Measurements from ENCODE around the gene PSMB9. TPM values are rescaled to one million over a fixed set of nuclear protein-coding genes. Genes with fewer than 3 reads are reported as not detected.

The PSMB9 gene
- total and polyA plus RNA-seq, 2 of the 4 experiments (the other 2 are of a cell fraction), result 9.0 to 12.8 TPM

- no peak overlapping the region for H3K14ac ChIP-seq (replicated peaks; ENCODE audit: low read depth, low read length)
- no peak overlapping the region for H3K23ac ChIP-seq (ENCODE audit: low read depth, low read length)
- intact Hi-C loops (cut with micrococcal nuclease), result loop anchor here (1.0 kb wide), 1 partner anchor 42 kb away; no protein-coding TSS in a partner anchor
- H2BK15ac ChIP-seq (ENCODE audit: low read depth, low read length), result no peak overlapping the region
- H4K20me1 ChIP-seq (ENCODE audit: insufficient read depth, low read length), result no peaks in the 10 kb centered on the region
- TF ChIP-seq, protein P1, sequence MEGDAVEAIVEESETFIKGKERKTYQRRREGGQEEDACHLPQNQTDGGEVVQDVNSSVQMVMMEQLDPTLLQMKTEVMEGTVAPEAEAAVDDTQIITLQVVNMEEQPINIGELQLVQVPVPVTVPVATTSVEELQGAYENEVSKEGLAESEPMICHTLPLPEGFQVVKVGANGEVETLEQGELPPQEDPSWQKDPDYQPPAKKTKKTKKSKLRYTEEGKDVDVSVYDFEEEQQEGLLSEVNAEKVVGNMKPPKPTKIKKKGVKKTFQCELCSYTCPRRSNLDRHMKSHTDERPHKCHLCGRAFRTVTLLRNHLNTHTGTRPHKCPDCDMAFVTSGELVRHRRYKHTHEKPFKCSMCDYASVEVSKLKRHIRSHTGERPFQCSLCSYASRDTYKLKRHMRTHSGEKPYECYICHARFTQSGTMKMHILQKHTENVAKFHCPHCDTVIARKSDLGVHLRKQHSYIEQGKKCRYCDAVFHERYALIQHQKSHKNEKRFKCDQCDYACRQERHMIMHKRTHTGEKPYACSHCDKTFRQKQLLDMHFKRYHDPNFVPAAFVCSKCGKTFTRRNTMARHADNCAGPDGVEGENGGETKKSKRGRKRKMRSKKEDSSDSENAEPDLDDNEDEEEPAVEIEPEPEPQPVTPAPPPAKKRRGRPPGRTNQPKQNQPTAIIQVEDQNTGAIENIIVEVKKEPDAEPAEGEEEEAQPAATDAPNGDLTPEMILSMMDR (conservative IDR thresholded peaks at IDR 0.05; ENCODE audit: low read depth, low read length), result peak; percentile 36
- no peak for TF ChIP-seq CHD1 (IDR thresholded peaks at IDR 0.05; ENCODE audit: low read depth, low read length)
- no peak for TF ChIP-seq MAFK (IDR thresholded peaks at IDR 0.05; ENCODE audit: low read depth, low read length)
- TF ChIP-seq CEBPB (IDR thresholded peaks at IDR 0.05; ENCODE audit: low read depth, low read length), result peak; percentile 32; the same call in 1 of the 2 replicates
- no peak for TF ChIP-seq NFE2L2 (IDR thresholded peaks at IDR 0.05; ENCODE audit: low read depth, low read length)
- TF ChIP-seq BHLHE40 (IDR thresholded peaks at IDR 0.05; ENCODE audit: low read depth, low read length), result no peak
- no peak for TF ChIP-seq POLR2A (IDR thresholded peaks at IDR 0.05; ENCODE audit: low read depth, low read length)
- TF ChIP-seq MAZ (IDR thresholded peaks at IDR 0.05; ENCODE audit: borderline replicate concordance, low read depth, low read length), result no peak
- TF ChIP-seq SMC3 (IDR thresholded peaks at IDR 0.05; ENCODE audit: low read depth, low read length), result no peak
- TF ChIP-seq, protein P2, sequence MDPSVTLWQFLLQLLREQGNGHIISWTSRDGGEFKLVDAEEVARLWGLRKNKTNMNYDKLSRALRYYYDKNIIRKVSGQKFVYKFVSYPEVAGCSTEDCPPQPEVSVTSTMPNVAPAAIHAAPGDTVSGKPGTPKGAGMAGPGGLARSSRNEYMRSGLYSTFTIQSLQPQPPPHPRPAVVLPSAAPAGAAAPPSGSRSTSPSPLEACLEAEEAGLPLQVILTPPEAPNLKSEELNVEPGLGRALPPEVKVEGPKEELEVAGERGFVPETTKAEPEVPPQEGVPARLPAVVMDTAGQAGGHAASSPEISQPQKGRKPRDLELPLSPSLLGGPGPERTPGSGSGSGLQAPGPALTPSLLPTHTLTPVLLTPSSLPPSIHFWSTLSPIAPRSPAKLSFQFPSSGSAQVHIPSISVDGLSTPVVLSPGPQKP (IDR thresholded peaks at IDR 0.05; ENCODE audit: borderline replicate concordance, low read depth, low read length), result no peak
- TF ChIP-seq MXI1 (IDR thresholded peaks at IDR 0.05; ENCODE audit: borderline replicate concordance, low read depth, low read length), result no peak
- no peak for TF ChIP-seq RFX5 (IDR thresholded peaks at IDR 0.05; ENCODE audit: low read depth, low read length)
- TF ChIP-seq USF2 (IDR thresholded peaks at IDR 0.05; ENCODE audit: low read depth, low read length), result no peak
- TF ChIP-seq RCOR1 (IDR thresholded peaks at IDR 0.05; ENCODE audit: insufficient replicate concordance, low read length), result no peak
- TF ChIP-seq FOS (IDR thresholded peaks at IDR 0.05; ENCODE audit: low read depth, low read length), result no peak
- TF ChIP-seq RAD21 (IDR thresholded peaks at IDR 0.05; ENCODE audit: low read length), result peak; percentile 47
- H3K27me3 ChIP-seq (ENCODE audit: control insufficient read depth, insufficient read depth, low read length), result no peaks in the 10 kb centered on the region
- no peak overlapping the region for H3K4me2 ChIP-seq (ENCODE audit: low read depth, low read length)
- no peak overlapping the region for H2BK20ac ChIP-seq (ENCODE audit: low read depth, low read length)
- ATAC-seq (ENCODE audit: low read depth) (peak; percentile 57), DNase-seq (peak; percentile 55)
- H3K27ac ChIP-seq (ENCODE audit: insufficient read depth, low read length), result no peak overlapping the region
- no peak overlapping the region for H2BK120ac ChIP-seq (ENCODE audit: low read depth, low read length)
- no peak overlapping the region for H4K91ac ChIP-seq (ENCODE audit: insufficient read depth, low read depth, low read length)
- H3K9me3 ChIP-seq (ENCODE audit: control insufficient read depth, insufficient read depth, low read length), result no peaks in the 10 kb centered on the region
- BruUV-seq (replicated peaks), result no TSS peak
- H3K9ac ChIP-seq (ENCODE audit: low read depth, low read length), result no peak overlapping the region
- H3K36me3 ChIP-seq (ENCODE audit: control insufficient read depth, insufficient read depth, low read length), result peaks cover 19% of the 10 kb centered on the region
- no peak overlapping the region for H2AK5ac ChIP-seq (ENCODE audit: low read depth, low read length)
- no peak overlapping the region for H3K56ac ChIP-seq (ENCODE audit: extremely low read depth, insufficient read depth, low read length)
- H2BK5ac ChIP-seq (ENCODE audit: low read depth, low read length, poor library complexity, severe bottlenecking), result no peak overlapping the region
- no peaks in the 10 kb centered on the region for H3K9me1 ChIP-seq (ENCODE audit: insufficient read depth, low read length)
- in situ Hi-C loops (cut with MboI; ENCODE audit: low sequenced_read_pairs), result no loop called here
- H4K5ac ChIP-seq (ENCODE audit: low read depth, low read length), result no peak overlapping the region
- H3K4ac ChIP-seq (ENCODE audit: low read depth, low read length), result no peak overlapping the region
- no peak overlapping the region for H4K8ac ChIP-seq (ENCODE audit: low read depth in 2 of 2, low read length in 2 of 2)
- H2AFZ ChIP-seq (replicated peaks; ENCODE audit: low read length, poor library complexity), result no peak overlapping the region
- POLR2A ChIA-PET (ENCODE audit: unreplicated experiment), result no interaction called here
- CTCF ChIA-PET, result interaction anchor here (1.4 to 2.4 kb wide), 4 partner anchors 12 to 42 kb away, joined by 3 to 12 read pairs (median 4); partner anchors contain the start of gene TAP2
- dilution Hi-C loops (cut with HindIII; ENCODE audit: low sequenced_read_pairs, unreplicated experiment), result no loop called here
- H3K4me3 ChIP-seq (ENCODE audit: insufficient read depth, low read depth, low read length), result no peak overlapping the region
- no peaks in the 10 kb centered on the region for H3K79me1 ChIP-seq (ENCODE audit: low read depth in 1 of 2, low read length in 2 of 2)
- no peak overlapping the region for H2AK9ac ChIP-seq (replicated peaks; ENCODE audit: low read depth, low read length, poor library complexity)
- no peak overlapping the region for H3K18ac ChIP-seq (ENCODE audit: low read depth, low read length)
- no CpG with 5 or more reads among the region's 2 CpGs for WGBS, 2 experiments (ENCODE audit: extremely low coverage in 2 of 2, insufficient read length in 1 of 2)
- H3K4me1 ChIP-seq (ENCODE audit: control insufficient read depth, insufficient read depth, low read length), result peaks cover 2% of the 10 kb centered on the region; the same call in 1 of the 2 replicates
Measured at GRCh38 chr6:32825966-32826365, 28.0 kb upstream of the PSMB9 start.

All from IMR-90 (cell line).